GM12873 (cell line): ENCODE measurements around the gene MICB.

Source experiments
- TF ChIP-seq, protein P1 (sequence below): IDR thresholded peaks from 2 replicates; pipeline ENCODE4 v1.5.1; 2012; ENCODE audit warnings: low read depth, mild to moderate bottlenecking, moderate library complexity, low read length, control low read depth; ENCODE audit not compliant: insufficient read depth; ENCODE audit errors: missing control alignments

The MICB gene

DNA sequence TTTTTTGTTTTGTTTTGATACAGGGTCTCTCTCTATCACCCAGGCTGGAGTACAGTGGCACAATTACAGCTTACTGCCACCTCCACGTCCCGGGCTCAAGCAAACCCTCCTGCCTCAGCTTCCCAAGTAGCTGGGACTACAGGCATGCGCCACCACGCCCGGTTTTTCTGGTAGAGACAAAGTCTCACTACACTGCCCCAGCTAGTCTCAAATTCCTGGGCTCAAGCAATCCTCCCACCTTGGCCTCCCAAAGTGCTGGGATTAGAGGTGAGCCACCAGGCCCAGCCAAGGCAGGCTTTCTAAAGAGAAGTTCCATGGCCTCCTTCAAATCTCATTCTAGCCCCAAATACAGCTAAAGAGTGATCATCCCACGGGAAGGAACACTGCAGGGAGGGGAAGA, 36.1 kb downstream of the MICB start:
- TF ChIP-seq, protein P1, sequence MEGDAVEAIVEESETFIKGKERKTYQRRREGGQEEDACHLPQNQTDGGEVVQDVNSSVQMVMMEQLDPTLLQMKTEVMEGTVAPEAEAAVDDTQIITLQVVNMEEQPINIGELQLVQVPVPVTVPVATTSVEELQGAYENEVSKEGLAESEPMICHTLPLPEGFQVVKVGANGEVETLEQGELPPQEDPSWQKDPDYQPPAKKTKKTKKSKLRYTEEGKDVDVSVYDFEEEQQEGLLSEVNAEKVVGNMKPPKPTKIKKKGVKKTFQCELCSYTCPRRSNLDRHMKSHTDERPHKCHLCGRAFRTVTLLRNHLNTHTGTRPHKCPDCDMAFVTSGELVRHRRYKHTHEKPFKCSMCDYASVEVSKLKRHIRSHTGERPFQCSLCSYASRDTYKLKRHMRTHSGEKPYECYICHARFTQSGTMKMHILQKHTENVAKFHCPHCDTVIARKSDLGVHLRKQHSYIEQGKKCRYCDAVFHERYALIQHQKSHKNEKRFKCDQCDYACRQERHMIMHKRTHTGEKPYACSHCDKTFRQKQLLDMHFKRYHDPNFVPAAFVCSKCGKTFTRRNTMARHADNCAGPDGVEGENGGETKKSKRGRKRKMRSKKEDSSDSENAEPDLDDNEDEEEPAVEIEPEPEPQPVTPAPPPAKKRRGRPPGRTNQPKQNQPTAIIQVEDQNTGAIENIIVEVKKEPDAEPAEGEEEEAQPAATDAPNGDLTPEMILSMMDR, result no peak

DNA sequence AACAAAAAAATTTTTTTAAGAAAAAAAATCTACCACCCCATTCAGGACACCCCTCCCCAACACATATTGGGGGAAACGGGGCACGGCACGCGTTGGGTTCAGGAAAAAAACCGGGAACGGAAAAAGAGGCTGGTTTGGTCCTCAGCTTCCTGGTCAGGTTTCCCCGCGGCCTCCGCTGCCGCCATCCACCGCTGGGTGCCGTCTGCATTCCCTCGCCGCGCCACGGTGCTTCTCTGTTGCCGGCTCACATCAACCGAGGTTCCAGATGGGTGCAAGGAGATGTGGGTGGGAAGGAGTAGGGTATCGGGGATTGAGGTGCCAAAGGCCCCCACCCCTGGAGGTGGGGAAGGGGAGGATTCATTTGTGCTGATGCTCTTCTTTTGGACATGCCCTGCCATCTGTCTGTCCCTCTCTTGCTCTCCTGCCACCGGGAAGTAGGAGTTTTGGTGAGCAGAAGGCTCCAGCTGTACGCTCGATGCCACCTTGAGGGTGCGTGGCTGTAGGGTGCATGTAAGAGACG, 36.6 kb downstream of the MICB start:
- TF ChIP-seq, protein P1, result no peak

DNA sequence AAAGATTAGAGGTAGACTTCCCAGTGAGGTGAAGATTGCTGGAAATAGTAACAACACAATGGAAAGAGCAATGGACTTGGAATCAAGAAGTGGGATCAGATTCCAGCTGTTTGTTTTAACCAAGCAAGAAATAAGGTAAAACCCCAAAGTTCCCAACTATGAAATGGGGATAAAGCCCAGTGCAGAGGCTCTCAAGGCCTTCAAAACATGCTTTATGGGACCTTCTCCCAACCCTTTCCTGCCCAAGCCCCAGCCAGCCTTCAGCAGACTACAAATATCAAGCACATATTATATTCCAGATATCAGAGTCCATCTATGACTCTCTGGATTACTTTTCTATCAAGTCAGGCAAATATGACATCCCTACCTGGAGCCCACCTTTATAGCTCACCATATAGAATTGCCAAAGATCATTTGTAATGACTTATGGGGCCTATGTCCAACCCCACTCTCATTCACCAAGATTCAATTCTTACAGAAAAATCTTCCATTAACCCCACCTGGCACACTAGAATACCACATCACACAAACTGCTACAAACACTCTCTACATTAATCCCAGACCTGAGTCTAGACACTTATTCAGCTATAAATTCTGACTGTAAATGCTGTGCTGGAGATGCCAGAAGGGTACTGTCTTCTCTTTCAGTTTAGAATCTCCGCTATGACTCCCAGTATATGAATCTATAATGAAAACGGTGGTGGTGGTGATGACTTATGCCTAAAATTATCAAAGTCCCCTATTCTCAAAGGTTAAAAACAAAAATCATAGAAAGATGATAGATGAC, 37.8 kb downstream of the MICB start:
- TF ChIP-seq, protein P1, result no peak

DNA sequence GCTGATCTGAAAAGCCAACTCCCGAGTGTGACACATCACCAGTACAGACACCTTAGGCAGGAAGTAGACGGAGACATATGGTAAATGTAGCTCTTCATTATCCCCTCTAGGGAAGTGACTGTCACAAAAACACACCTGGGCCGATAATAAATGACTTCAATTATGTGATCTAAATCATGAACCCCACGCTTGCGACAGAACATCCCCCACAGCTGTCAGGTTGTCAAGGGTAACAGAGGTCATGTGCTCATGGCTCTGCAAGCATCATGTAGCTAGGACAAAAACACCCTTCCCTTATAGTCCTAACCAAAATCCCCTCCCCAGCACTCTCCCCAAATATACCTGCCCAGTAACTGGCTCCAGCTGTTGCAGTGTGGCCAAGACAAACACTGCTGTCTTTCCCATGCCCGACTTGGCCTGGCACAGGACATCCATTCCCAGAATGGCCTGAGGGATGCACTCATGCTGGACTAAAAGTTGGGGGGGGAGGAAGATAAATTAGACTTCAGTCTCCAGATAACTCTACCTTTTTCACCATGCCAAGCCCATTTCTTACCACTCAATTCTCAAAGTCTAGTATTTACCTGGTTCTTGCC, 41.0 kb downstream of the MICB start:
- TF ChIP-seq, protein P1, result no peak

GRCh38 chr6:31540640-31541039, 42.7 kb downstream of the MICB start:
- TF ChIP-seq, protein P1, result no peak

GRCh38 chr6:31541059-31541657, 43.2 kb downstream of the MICB start:
- TF ChIP-seq, protein P1, result no peak
